ENCODE data around the gene SORCS2.

SORCS2 gene

GRCh38 chr4:7464259-7464655 is 271.9 kb downstream of the SORCS2 start:
- DNase-seq = no peak

GRCh38 chr4:7465017-7465416 is 272.7 kb downstream of the SORCS2 start:
- no peak for DNase-seq

- DNase-seq = no peak
Measured at GRCh38 chr4:7466215-7466614, 273.9 kb downstream of the SORCS2 start.

- DNase-seq = peak; percentile 84
Measured at GRCh38 chr4:7466904-7467303, 274.6 kb downstream of the SORCS2 start.

- DNase-seq = no peak
Measured at GRCh38 chr4:7467471-7467870, 275.1 kb downstream of the SORCS2 start.

- DNase-seq = no peak
Measured at GRCh38 chr4:7469023-7469422, 276.7 kb downstream of the SORCS2 start.

GRCh38 chr4:7470111-7470510 is 277.8 kb downstream of the SORCS2 start:
- DNase-seq = no peak

- no peak for DNase-seq
Measured at GRCh38 chr4:7470522-7471128, 278.3 kb downstream of the SORCS2 start.

- DNase-seq = no peak
Measured at GRCh38 chr4:7472442-7473013, 280.2 kb downstream of the SORCS2 start.

GRCh38 chr4:7473081-7473480 is 280.7 kb downstream of the SORCS2 start:
- no peak for DNase-seq

- DNase-seq = no peak
Measured at GRCh38 chr4:7474320-7474719, 282.0 kb downstream of the SORCS2 start.

- no peak for DNase-seq
Measured at GRCh38 chr4:7475207-7475606, 282.9 kb downstream of the SORCS2 start.

- no peak for DNase-seq
Measured at GRCh38 chr4:7476820-7477219, 284.5 kb downstream of the SORCS2 start.

- DNase-seq = no peak
Measured at GRCh38 chr4:7477695-7478094, 285.4 kb downstream of the SORCS2 start.

GRCh38 chr4:7478665-7479064 is 286.3 kb downstream of the SORCS2 start:
- no peak for DNase-seq

GRCh38 chr4:7480423-7480822 is 288.1 kb downstream of the SORCS2 start:
- DNase-seq = no peak

GRCh38 chr4:7481227-7481626 is 288.9 kb downstream of the SORCS2 start:
- no peak for DNase-seq

GRCh38 chr4:7485096-7485495 is 292.8 kb downstream of the SORCS2 start:
- DNase-seq = no peak

GRCh38 chr4:7486101-7486500 is 293.8 kb downstream of the SORCS2 start:
- no peak for DNase-seq

- DNase-seq = no peak
Measured at GRCh38 chr4:7487502-7487901, 295.2 kb downstream of the SORCS2 start.

GRCh38 chr4:7487998-7488671 is 295.8 kb downstream of the SORCS2 start:
- DNase-seq = no peak

GRCh38 chr4:7491915-7492314 is 299.6 kb downstream of the SORCS2 start:
- no peak for DNase-seq

- DNase-seq = no peak
Measured at GRCh38 chr4:7498446-7499200, 306.3 kb downstream of the SORCS2 start.

GRCh38 chr4:7499661-7500060 is 307.3 kb downstream of the SORCS2 start:
- DNase-seq = no peak
